Testis (tissue), 2 donors: Measurements from ENCODE around the gene SLC35E1.

Source experiments
- POLR2A ChIP-seq: fragments of 450-650 bp; IDR thresholded peaks from one replicate; pipeline ENCODE4 v1.6.1; 2017; ENCODE audit warnings: antibody characterized with exemption, mild to moderate bottlenecking, moderate library complexity
- TF ChIP-seq, protein P1 (sequence below), 3 experiments: fragments of 450-650 bp in 2 of 3; fragments of 200-600 bp in 1 of 3; sonication (generic) in 1 of 3; IDR thresholded peaks; one replicate each; pipeline ENCODE4 v1.5.1; 2016 to 2019; ENCODE audit warnings: antibody characterized with exemption in 3 of 3, mild to moderate bottlenecking in 2 of 3, moderate library complexity in 1 of 3

DNA sequence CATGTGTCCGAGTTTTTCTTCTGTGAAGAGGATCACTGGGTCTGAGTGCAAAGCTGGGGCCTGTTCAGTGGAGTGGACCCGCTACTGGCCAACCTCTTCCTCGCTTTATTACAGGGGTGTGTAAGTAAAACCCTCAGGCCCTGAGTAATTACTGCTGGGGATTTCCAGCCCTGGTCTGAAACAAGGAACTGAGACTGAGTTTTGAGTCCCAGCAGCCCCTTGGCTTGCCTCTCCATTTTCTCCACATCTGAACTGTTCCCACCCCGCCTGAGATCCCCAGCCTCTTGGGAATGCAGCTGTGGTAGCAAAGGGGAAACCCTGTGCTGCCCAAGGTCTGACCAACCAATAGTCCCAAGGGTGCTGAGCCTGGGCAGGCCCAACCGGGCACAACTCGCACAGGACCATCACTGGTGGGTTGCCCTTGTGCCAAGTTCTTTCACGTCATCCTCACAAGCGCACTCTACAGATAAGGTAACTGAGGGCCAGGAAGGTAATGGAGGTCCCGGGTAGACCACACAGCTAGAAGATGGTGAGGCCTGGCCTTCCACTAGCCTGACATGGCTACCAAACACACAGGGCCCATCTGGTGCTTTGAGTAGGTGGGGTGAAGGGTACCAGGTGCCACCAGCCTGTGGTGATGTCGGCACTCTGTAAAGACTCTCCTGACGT, 13.7 kb upstream of the SLC35E1 start:
- TF ChIP-seq, protein P1, sequence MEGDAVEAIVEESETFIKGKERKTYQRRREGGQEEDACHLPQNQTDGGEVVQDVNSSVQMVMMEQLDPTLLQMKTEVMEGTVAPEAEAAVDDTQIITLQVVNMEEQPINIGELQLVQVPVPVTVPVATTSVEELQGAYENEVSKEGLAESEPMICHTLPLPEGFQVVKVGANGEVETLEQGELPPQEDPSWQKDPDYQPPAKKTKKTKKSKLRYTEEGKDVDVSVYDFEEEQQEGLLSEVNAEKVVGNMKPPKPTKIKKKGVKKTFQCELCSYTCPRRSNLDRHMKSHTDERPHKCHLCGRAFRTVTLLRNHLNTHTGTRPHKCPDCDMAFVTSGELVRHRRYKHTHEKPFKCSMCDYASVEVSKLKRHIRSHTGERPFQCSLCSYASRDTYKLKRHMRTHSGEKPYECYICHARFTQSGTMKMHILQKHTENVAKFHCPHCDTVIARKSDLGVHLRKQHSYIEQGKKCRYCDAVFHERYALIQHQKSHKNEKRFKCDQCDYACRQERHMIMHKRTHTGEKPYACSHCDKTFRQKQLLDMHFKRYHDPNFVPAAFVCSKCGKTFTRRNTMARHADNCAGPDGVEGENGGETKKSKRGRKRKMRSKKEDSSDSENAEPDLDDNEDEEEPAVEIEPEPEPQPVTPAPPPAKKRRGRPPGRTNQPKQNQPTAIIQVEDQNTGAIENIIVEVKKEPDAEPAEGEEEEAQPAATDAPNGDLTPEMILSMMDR (IDR thresholded peaks at IDR 0.05): no peak
- TF ChIP-seq POLR2A: no peak
